Transverse colon (tissue), 4 donors: Measurements from ENCODE around the gene CLPSL1.

Source experiments
- EP300 ChIP-seq: sonication (generic); formaldehyde crosslinking; IDR thresholded peaks from one replicate; pipeline ENCODE4 v1.6.1; 2017; ENCODE audit warnings: antibody characterized with exemption, low read depth
- POLR2A ChIP-seq: fragments of 450-650 bp; IDR thresholded peaks from one replicate; pipeline ENCODE4 v1.6.1; 2016; ENCODE audit warnings: antibody characterized with exemption, mild to moderate bottlenecking, moderate library complexity
- POLR2AphosphoS5 ChIP-seq, 3 donors: sonication (generic); formaldehyde crosslinking; IDR thresholded peaks; one replicate each; pipeline ENCODE4 v1.6.1; 2016; ENCODE audit warnings: antibody characterized with exemption in 3 of 3
- TF ChIP-seq, protein P1 (sequence below), 5 experiments: fragments of 200-600 bp in 3 of 5; fragments of 450-650 bp in 2 of 5; sonication (generic) in 3 of 5; IDR thresholded peaks; 1 replicate in 2 of 5; 2 replicates in 3 of 5; pipeline ENCODE4 v1.5.1; 2016 to 2017; ENCODE audit warnings: antibody characterized with exemption in 5 of 5, inconsistent platforms in 3 of 5, mild to moderate bottlenecking in 2 of 5, moderate library complexity in 1 of 5

DNA sequence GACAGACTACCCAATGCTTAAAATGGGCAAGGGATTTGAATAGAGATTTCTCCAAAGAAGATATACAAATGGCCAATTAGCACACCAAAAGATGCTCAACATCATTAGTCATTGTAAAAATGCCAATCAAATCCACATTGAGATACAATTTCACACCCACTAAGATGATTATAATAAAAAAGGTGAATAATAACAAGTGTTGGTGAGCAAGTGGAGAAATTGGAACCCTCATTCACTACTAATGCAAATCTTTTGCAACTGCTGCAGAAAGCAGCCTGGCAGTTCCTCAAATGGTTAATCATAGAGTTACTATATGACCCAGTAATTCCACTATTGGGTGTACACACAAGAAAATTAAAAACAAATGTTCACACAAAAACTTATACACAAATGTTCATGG lies 36.7 kb downstream of the CLPSL1 start:
- TF ChIP-seq, protein P1, sequence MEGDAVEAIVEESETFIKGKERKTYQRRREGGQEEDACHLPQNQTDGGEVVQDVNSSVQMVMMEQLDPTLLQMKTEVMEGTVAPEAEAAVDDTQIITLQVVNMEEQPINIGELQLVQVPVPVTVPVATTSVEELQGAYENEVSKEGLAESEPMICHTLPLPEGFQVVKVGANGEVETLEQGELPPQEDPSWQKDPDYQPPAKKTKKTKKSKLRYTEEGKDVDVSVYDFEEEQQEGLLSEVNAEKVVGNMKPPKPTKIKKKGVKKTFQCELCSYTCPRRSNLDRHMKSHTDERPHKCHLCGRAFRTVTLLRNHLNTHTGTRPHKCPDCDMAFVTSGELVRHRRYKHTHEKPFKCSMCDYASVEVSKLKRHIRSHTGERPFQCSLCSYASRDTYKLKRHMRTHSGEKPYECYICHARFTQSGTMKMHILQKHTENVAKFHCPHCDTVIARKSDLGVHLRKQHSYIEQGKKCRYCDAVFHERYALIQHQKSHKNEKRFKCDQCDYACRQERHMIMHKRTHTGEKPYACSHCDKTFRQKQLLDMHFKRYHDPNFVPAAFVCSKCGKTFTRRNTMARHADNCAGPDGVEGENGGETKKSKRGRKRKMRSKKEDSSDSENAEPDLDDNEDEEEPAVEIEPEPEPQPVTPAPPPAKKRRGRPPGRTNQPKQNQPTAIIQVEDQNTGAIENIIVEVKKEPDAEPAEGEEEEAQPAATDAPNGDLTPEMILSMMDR (IDR thresholded peaks at IDR 0.05), result no peak
- TF ChIP-seq POLR2AphosphoS5 (IDR thresholded peaks at IDR 0.05) (no peak), POLR2A (no peak), EP300 (no peak)
